ENCODE measurements around the gene COX4I2.

Gene COX4I2

DNA sequence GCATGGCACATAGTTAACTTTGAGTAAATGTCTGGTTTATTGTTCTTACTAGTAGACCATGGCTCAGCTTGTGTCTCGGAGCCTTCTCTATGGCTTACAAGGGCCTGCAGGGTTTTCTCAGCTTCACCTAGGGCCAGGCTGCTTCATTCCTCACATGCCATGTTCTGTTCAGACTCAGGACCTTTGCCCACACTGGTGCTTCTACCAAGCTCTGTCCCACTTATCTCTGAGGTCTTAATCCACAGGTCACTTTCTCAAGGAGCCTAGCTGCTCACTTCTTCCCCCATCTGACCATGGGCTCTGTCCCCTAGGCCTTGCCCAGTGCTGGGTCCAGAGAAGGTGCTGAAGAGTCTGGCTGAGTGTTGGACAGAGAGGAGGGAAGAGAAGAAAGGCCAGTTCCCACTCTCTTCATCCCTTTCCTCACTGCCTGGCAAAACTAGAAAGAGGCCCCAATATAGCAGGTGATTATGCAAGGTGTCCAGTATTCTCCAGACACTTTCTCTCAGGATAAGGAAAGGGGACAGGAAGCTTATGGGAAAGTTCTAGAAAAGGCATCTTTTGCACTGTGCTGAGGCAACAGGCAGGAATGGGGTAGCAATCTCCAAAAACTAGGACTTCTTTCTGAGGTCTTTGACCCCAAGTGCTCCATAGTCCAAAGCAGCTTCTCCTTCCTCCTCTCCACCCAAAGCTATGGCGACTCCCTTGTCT, 40.0 kb downstream of the COX4I2 start:
- DNase-seq (ENCODE audit: low read depth): no peak

DNA sequence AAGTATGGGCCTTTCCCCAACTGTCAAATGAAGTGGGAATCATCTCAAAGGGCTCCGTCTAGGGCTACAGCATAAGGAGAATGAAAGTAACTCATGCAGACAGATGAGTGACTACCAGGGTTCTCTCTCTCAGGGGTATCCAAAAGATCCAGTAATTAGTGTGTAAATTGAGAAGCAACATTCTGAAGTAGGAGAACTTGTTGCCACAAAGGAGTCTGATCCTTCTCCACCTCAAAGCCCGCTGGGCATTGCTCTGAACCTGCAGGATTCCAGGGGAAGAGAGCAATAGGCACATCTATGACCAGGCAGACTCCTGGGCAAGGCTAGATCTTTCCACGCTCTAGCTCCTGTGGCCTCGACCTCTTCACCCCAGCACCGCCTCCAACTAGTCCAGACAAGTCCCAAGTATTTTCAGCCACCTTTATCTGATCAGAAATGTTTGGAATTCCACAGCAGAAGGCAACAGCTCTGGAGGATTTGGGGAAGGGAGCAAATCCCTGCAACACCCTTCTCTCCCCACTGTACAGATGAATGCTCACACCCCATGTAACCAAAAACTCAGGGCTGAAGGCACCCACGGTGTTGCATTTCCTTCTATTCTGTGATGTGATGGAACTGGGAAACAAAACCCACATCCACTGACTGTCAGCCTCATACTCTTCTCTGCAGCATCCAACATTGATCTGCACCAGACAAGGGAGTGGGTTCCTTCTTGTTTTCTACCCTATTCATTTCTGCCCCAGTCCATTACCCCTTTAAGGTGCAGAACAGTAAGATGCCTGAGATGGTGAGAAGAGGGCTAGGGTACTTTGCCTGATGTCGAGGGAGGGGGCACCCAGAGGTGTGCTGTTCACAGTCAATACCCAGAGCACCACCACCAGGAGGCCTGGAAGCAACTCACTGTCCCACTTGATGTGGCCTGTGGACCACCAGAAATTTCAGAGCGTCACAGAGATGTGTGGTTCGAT, 41.0 kb downstream of the COX4I2 start:
- no peak for DNase-seq (ENCODE audit: low read depth)

DNA sequence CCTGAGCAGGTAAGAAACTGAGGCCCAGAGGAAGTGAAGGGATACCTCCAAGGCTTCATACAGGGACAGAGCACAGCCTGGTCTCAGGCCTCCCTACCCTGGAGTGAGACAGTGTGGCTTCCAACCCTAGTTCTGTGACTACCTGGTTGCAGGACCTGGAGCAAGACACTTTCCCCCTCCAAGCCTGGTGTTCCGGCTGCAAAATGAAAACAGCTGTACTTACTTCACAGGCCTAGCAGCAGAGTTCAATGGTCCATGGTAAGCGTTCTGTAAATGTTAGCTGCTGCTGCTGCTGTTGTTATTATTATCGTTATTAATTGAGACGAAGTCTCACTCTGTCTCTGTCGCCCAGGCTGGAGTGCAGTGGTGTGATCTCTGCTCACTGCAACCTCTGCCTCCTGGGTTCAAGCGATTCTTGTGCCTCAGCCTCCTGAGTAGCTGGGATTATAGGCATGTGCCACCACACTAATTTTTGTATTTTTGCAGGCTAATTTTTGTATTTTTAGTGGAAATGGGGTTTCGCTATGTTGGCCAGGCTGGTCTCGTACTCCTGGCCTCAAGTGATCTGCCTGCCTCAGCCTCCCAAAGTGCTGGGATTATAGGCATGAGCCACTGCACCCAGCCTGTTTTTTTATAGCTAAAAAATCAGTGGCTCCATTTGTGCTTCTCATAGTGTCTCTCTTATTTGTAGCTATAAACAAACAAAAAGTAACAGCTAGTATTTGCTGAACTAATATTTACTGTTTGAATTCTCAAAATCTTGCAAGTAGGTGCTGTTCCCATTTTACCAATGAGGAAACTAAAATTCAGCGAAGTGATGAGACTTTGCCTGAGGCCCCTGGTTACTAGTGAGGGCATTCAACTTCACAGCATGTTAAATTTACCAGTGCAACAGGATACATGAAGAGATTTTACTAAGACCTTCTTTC, 41.9 kb downstream of the COX4I2 start:
- no peak for DNase-seq (ENCODE audit: low read depth)

DNA sequence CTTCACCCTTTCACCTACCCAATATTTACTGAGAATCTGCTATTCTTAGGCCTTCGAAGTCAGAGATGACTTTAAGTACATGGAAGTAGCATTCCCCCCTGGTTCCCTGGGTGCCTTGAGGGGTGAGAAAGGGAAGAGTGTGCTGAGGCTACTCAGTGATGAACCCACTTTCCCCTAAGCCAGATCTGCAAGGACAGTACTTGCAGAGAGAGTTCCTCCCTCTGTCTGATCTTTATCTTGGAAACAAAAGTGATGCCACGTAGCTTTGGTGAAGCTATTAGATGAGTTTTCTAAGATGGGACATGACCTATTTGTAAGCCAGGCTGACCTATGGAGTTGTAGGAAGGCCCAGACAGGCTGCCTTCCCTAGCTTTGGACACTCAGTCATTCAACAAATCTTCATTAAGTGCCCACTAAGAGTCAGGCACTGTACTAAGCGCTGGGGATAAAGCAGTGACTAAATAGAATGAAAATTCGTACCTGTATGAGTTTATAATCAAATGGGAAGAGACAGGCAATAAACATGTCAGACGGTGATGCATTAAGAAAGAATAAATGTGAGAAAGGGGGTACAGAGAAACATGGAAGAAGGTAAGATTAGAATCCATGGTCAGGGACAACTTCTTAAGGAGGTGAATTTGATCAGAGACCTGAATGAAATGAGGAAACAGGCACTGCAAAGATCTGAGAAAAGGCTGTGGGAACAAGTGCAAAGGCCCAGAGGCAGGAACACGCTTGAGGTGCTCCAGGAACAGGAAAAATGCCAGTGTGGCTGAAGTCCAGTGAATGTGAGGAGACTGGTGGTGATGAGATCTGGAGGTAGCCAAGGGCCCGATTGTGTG, 42.8 kb downstream of the COX4I2 start:
- DNase-seq (ENCODE audit: low read depth): no peak

DNA sequence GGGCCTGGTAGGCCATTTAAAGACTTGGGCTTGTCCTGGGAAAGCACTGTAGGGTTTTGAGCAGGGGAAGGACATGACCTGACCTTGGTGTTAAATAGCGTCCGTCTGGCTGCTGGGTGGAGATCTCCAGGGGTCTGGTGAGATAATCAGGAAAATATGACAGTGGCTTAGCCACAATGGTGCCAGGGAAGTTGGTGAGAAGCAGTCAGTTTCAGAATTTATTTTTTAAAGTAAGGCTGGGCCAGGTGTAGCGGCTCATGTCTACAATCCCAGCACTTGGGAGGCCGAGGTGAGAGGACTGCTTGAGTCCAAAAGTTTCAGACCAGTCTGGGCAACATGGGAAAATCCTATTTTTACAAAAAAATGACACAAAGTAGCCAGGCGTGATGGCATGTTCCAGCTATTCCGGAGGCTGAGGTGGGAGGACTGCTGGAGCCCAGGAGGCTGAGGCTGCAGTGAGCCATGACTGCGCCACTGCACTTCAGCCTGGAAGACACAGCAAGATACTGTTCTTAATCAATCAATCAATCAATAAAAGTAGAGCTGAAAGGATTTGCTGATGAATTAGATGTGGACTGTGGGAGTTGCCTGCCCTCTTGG, 43.5 kb downstream of the COX4I2 start:
- no peak for DNase-seq (ENCODE audit: low read depth)

DNA sequence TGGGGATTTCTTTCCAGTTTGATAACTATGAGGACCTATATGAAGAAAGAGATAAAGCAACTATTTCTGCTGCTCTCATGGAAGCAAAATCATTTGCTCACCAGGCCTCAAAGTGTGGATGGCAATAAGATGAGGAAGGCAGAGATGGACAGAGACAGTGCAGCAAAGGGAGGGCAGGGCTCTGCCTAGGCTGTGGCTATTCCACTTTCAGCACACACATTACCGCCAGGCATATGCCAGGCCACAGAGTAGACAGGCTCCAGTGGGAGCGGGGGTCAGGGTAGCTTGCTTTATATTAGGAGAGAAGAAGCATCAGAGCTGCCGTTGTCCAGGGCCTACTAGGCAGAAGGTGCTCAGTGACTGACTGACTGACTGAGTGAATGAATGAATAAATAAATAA, 44.1 kb downstream of the COX4I2 start:
- DNase-seq (ENCODE audit: low read depth): no peak

DNA sequence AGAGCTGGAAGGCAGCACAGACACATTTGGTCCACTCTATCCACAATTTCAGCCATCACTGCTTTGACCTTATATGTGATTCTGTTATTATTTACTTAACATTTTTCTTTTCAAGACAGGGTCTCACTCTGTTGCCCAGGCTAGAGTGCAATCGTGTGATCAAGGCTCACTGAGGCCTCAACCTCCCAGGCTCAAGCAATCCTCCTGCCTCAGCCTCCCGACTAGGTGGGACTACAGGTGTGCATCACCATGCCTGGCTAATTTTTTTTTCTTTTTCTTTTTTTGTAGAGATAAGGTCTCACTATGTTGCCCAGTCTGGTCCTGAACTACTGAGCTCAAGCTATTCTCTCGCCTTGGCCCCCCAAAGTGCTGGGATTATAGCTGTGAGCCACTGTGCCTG, 44.6 kb downstream of the COX4I2 start:
- no peak for DNase-seq (ENCODE audit: low read depth)

DNA sequence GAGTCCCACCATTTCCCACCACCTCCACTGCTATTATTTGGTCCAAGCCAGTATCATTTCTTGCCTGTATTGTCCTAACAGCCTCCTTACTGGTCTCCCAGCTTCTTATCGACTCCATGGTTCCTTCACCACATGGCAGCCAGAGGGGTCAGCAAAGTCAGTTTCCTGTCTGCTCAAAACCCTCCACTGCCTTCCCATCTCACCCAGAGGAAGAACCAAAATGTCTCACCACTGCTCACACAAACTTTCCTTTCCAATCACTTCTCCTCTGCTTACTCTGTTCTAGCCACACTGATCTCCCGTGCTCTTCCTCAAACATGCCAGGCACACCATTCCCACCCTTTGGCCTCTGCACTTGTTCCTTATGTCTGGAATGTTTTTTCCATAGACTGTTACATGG, 45.2 kb downstream of the COX4I2 start:
- DNase-seq (ENCODE audit: low read depth): no peak

DNA sequence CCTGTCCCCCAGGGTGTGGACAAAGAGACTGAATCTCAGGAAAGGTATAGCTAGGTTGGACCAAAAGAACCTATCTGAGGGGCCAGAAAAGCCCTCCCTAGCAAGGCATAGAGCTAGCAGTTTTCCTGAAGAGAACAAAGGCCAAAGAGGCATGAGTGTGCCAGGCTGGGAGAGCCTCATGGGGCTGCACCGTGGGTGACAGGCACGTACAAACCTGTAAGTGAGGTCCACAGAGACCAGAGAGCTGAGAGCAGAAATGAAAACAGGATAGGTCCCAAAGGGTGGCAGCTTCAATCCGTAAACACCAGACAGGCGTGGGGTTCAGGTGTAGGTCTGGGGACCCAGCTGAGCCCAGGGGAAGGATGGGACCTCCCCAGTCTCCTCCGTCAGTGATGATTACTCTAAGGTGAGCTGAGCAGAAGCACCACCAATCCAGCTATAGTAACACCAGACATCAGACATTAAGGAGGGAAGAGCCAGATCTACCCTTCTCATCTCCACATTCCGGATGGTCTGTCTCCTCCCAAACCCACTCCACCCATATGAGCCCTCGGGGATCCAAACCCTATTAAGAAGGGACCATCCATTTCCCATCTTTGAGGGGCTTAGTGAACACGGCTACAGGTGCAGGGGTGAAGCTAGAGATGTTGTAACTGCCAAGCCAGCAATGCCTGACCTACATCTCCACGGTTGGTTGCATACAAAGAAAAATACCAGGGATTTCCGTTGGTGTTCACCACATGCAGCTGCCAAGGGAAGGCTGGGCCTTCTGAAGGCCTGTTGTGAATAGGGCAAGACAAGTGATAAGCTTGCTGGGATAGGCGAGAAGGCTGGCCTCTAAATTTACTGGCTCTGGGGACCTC, 46.7 kb downstream of the COX4I2 start:
- no peak for DNase-seq (ENCODE audit: low read depth)

DNA sequence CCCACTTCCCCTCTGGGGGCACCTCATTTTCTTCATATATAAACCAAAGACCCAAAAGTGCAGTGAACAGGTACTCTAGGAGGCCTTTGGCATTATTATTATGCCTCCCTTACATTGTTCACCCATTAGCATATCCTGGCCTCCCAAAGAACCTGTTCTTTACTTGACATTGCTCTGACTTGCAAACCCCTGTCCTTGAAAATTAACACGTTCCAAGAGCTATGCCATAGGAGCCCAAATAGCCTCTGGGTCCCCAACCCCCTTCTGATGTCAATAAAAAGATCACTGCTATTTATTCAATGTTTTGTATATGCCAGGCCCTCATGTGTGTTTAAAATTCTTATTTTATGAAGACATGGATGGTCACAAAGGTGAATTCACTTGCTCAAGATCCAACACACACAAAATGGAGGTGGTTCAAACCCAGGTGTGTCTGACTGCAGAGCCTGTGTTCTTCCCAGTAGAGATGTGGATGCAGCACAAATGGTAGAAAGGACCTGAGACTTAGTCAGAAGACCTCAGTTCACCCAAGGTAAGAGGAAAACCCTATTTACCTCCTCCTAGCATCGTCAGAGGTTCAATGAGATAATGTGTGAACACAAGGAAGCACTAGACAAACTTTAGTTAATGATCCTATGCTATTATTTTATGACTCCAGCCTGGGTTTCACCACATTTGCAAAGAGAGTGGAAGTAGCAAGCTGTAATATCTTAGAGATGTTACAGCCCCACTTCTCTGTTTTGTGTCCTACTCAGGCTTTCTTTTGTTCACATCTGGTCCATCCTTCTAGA, 48.3 kb downstream of the COX4I2 start:
- DNase-seq (ENCODE audit: low read depth): no peak

DNA sequence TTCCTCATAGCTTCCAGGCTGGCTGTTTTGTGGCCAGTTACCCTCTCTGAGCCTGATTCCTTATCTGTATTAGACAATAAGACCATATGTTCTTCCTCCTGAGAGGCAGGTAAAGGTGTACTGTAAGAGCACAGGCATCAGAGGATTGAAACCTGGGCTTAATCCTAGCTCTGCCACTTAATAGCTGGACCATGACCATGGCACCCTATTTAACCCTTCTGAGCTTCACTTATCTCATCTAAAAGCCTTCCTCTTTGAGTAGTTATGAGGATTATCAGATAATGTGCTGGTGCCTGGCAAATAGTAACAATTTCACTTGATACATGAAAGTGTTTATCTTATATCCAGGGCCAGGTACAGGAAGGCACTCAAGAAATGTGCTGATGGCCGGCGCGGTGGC, 50.1 kb downstream of the COX4I2 start:
- no peak for DNase-seq (ENCODE audit: low read depth)

DNA sequence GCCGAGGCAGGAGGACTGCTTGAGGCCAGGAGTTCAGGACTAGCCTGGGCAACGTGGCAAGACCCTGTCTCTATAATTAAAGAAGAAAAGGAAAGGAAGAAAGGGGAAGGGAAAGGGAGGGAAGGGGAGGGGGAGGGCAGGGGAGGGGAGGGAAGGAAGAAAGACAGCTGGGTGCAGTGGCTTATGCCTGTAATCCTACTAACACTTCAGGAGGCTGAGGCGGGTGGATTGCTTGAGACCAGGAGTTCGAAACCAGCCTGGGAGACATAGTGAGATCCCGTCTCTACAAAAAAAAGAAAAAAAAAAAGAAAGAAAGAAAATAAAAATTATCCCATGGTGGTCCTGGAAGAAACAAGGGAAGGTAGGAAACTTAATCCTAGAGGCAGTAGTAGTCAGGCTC, 51.4 kb downstream of the COX4I2 start:
- no peak for DNase-seq (ENCODE audit: low read depth)

DNA sequence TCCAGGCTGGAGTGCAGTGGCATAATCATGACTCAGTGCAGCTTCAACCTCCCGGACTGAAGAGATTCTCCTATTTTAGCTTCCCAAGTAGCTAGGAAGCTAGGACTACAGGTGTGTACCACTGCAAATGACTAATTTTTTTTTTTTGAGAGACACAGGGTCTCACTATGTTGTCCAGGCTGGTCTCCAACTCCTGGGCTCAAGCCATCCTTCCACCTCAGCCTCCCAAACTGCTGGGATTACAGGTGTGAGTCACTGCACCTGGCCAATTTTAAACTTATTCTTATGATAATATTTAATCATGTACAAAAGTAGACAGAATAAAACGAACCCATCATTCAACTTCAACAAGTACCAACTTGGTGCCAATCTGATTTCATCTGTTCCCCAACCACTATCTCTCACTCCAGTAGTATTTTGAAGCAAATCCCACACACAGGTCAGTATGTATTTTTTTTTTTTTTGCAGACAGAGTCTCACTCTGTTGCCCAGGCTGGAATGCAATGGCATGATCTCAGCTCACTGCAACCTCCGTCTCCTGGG, 52.5 kb downstream of the COX4I2 start:
- DNase-seq (ENCODE audit: low read depth): no peak

DNA sequence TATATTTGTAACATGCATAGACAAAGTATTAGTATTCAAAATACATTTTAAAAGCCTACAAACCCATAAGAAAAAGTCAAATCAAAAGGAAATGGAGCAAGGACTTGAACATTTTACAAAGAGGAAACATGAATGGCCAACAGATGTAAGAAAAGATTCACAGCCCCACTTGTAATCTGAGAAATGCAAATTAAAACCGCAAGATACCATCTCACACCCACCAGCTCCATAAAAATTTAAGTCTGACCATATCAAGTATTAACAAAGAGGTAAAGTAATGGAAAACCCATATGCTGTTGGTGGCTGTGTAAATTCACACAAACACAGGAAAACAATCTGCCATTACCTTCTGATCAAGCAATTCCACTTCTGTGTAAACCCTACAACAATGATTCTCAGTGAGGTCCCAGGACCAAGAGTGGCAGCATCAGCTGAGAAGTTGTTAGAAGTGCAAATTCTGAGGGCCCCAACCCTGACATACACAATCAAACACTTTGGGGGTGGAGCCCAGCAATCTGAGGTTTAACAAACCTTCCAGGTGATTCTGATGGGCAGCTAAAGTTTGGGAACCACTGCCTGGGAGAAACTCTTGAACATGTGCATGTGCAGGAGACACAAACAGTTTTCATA, 54.0 kb downstream of the COX4I2 start:
- no peak for DNase-seq (ENCODE audit: low read depth)

DNA sequence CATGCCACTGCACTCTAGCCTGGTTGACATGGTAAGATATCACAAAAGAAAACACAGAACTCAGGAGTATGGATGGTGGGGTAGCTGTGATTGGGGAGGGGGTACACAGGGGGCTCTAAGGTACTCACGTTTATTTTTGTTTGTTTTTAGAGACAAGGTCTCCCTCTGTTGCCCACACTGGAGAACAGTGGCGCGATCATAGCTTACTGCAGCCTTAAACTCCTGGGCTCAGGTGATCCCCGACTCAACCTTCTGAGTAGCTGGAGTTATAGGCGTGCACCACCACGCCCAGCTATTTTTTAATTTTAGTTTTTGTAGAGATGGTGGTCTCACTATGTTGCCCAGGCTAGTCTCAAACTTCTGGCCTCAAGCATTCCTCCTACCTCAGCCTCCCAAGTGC, 55.7 kb downstream of the COX4I2 start:
- no peak for DNase-seq (ENCODE audit: low read depth)

DNA sequence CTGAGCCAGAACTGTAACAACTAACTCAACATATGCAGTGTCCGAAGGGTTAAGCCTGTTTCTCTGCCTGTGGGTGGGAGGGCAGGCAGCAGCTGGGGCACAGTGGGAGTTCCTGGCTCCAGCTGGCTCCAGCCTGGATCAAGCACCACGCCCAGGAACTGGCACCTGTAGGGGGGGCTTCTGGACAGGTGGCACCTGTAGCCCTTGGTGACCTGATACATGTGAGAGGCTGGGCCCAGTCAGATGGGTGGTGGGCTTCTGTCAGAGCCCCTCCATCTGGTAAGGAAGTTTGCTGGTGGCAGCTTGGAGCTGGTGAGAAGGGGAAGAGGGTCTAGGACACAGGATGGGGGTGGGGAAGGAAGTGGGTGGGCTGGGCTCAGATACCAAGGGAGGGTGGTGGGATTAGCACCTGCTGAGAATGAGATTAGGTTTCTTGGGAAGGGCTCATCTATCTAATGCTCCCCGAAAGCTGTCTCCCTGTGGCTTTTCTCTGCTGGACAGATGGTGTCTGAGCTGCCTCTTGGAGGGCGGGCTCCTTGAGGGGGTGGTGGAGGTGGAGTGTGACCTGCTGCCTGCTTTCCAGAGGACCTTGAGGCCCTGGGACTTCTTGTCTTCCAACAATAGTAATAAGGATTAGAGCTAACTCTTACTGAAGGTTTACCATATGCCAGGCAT, 56.4 kb downstream of the COX4I2 start:
- DNase-seq (ENCODE audit: low read depth): no peak
